ENCODE data around the gene TRPC6.
A peak's percentile ranks its signal among the peaks of the same experiment; 100 is the strongest.
"Not testable (repeated sequence)": the region's sequence is repeated elsewhere in the genome, so short reads cannot be mapped to it uniquely, and the experiment has no call there.

The TRPC6 gene

DNA sequence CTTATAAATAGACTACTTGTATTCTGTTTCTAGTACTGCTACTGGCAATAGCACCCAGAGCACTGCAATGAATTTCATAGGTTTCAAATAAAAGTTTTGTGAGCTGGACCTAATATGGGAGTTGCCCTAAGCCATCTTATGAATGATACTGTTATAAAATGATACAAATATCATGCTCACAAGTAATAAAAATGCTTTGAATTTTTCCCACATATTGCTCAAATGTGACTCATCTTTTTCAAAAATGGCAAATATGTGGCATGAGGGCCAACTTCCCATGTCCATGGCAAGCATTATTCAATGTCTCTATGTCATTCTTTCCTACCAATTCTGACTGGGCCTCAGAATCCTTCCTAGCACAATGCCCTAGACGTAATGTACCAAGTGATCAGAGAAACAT is 137.6 kb downstream of the TRPC6 start:
- peak; percentile 71 for DNase-seq

DNA sequence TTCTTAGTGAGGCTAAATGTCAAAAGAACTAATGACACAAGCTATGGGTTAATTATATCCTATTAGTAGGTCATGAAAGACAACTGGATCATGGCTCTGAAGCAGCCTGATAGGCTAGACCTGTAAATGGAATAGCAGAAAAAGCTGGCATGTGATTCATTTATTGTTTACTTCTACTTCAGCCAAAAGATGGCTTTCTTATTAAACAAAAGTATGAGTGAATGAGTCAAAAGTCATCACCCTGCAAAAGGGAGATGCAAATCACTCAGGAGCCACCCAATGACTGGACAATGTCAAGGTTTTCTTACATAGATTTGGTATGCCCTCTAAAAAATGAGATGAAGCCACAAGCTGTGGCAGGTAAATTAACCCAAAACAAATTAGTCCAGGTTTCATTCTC is 138.0 kb downstream of the TRPC6 start:
- DNase-seq = peak; percentile 8

DNA sequence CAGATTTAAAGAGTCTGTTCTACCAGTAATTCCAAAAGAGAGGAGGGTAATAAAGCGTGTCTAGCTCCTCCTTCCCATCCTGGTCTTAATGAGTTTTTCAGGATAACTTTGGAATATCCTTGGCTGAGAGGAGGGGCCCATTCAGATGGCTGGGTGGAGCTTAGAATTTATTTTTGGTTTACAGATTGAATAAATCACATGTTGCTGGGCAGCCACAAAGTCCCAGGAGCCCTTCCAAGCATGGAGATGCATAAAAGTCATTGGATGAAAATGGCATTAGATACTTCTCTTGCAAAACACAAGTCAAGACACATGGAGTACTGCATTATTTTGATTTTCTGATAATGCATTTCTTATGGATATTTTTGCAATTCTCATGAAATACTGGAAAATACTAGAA is 139.0 kb downstream of the TRPC6 start:
- peak; percentile 11 for DNase-seq

DNA sequence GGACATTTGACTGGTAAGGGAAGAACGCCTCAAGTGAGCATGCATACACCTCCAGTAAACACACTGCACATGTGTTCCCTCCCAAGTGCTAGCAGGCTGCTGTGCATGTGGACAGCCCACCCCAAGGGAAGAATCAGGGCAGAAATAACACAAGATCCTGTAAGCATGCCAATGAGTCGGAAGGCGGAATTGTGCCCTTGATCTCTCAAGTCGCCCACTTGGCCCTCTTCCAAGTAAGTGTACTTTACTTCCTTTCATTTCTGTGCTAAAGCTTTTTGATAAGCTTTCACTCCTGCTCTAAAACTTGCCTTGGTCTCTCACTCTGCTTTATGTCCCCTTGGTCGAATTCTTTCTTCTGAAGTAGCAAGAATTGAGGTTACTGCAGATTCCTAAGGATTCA is 139.6 kb downstream of the TRPC6 start:
- DNase-seq = peak; percentile 31

DNA sequence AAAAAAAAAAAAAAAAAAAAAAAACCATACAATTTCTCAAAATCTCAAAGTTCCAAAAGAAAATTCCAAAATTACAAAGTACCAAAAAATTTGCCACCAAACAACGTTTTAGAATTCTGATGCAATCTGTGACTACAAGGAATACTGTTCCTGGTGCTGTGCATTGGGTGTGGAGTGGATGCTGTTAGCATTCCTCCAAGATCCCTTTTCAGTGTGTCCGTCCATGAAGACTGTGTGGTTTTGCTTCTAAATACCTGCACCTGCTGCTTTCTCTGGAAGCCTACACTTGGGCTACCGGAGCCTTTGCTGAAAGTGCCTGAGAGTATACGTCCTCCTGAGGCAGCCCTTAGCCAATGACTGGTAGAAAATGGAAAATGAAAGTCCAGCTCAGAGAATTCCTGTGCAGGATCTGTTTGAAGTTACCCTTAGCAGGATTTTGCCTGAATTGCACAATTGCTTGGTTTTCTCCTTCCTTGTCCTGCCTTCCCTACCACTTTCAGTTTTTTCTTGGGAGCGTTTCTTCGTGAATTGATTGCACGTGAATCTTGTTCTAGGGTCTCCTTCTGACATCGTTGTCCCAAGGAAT is 140.8 kb downstream of the TRPC6 start:
- DNase-seq = peak; percentile 18

DNA sequence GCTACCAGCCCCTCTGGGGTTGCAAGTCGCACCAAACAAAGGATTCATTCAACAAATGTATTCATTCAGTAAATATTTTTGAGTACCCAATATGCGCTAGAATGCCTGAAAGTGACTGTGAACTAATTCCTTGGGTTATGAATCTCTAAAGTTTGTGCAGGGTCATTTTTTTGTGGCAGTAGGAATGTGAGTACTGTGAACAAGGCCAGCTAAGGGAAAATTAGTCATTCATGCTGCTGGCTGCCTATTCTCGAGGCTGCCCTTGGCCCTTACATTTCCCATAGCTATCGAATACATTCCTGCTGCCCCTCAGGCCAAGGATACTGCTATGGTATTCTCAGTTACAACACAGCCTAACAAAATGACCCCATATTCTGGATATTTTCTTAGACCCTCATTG is 141.6 kb downstream of the TRPC6 start:
- peak; percentile 78 for DNase-seq

DNA sequence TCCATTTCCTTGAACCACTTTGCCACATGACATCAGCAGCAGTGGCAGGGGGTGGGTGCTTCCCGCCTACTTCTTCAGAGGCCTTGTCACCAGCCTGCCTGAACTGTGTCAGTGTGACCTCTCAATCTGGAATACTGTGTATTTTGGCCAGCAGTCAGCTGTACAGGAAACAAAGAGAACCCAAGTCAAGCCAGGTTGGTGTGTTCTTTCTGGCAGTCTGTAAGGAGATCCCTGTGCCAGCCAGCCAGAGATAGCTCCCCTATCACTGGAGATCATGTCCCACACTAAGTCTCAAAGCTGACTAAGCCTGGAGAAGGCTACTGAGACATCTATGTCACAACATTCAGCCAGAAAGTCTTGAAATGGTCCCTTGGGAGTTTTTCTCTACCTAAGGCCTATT is 142.1 kb downstream of the TRPC6 start:
- no peak for DNase-seq

DNA sequence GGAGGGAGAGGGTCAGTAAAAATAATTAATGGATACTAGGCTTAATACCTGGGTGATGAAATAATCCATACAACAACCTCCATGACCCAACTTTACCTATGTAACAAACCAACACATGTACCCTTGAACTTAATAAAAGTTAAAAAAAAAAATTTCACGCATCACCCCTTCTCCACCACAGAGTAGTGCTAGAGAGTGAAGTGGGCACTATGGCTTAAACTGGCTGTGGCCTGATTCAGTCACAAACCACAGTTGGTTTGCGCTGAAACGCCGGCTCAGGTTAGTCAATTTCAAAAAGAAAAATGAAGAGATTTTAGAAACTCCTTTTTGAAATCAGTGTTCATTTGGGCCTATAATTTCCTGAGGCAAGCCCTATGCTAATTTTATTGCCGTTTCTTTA is 144.3 kb downstream of the TRPC6 start:
- DNase-seq = no peak

DNA sequence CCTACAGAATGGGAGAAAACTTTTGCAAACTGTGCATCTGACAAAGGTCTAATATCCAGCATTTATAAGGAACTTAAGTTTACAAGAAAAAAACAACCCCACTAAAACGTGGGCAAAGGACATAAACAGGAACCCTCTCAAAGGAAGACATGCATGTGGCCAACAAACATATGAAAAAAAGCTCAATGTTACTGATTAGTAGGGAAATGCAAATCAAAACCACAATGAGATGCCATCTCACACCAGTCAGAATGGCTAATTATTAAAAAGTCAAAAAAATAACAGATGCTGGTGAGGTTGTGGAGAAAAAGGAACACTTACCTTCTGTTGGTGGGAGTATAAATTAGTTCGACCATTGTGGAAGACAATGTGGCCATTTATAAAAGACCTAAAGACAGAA is 145.1 kb downstream of the TRPC6 start:
- DNase-seq = not testable (repeated sequence)

DNA sequence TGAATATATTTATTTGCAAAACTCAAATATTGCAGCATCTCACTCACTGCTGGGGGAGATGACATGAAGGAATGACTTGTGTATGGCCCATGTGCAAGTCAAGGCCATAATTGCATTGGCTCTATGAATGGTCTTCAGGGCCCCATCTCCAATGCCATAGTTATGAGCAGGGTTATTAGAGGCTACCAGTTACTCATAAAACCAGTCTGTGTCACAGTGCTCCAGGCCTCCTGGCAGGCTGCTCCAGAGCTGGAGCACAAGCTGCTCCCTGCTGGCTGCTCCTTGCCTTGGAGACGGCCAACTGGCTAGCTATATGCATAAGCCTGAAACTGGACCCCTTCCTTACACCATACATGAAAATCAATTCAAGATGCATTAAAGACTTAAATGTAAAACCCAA is 145.7 kb downstream of the TRPC6 start:
- DNase-seq = no peak

DNA sequence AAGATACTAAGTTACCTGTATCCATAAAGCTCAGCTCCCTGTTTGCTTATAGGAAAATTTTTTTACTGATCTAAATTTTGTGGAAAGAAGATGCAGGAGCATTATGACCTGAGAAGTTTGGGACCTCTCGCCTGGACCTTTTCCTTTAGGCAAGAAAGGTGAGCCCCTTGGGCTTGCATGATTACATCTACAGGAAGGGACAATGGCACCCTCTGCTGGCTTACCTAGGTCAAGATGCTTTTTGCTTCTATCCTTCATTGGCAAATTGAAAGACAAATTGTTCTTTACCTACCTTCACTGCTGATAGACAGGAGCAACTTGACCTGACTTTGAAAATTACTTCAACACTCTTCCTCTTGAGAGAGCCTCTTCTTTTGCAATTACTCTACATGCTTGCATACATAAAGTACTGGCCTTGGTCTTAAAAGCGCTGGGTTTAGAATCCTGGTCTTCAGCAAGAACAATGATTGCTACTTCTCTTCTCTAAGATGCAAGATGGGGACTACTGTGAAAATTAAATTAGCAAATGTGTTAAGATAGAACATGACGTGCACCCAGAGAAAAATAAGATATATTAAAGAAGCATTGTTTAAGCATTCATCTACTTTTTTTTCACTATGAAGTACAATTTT is 147.2 kb downstream of the TRPC6 start:
- DNase-seq = peak; percentile 32

DNA sequence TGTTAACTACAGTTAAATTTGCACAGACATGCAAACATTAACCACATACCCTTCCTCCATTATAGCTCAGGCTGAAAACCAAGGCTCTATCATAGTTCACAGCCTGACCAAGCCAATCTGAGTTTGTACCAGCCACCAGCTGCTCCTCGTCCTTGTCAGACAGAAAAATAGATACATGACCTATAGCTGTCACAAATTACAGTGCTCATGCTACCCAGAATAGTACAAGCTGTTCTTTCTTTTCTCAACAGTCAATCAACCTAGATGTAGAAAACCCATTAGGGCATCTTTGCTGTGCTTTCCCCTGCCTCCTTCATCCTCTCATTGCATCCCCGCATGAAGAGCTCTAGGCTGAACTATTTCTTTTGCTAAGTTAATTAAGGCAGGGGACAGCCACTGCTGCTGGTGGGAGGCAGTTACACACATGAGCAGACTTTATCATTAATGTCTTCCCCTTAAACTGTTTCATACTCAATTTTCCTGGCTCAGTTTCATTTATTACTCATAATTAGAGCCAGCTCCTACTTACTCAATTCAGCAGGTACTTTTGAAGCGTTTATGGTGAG is 148.3 kb downstream of the TRPC6 start:
- no peak for DNase-seq

DNA sequence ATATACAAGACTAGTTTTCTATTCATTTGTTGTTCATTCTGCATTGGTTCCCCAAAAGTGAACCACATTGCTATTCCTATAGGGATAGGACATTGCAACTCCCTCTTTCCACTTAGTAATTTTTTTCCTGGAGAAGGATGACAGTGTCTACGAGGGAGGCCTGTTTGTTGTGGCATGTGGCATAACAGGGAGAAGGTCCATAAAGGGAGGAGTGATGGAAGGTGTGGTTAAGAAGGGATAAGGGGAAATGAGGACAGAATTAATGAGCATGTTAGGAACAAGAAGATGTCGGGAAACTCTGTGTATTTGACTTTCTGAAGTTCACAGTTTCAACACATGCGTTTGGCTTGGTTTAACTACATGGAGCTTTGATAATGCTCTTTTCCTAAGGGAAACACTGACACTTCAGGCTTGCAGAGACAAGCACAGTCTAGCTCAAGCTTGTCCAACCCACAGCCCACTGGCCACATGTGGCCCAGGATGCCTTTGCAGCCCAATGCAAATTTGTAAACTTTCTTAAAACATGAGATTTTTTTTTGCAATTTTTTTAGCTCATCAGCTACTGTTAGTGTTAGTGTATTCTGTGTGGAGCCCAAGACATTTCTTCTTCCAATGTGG is 149.7 kb downstream of the TRPC6 start:
- no peak for DNase-seq

DNA sequence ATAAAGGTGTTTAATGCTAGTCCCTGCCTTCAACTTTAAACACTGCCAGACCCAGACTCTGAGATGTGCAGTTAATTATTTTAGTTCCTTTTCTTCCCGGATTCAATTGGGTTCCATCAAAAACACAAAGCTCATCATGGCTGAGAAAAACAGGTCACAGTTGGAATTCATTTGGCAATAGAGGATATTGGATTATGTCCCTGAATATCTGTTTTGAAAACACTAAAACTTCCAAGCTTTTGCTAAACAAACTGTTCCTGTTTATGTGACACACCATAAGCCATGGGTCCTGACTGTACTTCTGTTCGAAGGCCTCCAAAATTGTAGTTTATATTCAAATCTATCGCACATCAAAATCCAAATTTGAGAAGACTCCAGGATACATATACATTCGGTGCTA is 150.7 kb downstream of the TRPC6 start:
- no peak for DNase-seq

DNA sequence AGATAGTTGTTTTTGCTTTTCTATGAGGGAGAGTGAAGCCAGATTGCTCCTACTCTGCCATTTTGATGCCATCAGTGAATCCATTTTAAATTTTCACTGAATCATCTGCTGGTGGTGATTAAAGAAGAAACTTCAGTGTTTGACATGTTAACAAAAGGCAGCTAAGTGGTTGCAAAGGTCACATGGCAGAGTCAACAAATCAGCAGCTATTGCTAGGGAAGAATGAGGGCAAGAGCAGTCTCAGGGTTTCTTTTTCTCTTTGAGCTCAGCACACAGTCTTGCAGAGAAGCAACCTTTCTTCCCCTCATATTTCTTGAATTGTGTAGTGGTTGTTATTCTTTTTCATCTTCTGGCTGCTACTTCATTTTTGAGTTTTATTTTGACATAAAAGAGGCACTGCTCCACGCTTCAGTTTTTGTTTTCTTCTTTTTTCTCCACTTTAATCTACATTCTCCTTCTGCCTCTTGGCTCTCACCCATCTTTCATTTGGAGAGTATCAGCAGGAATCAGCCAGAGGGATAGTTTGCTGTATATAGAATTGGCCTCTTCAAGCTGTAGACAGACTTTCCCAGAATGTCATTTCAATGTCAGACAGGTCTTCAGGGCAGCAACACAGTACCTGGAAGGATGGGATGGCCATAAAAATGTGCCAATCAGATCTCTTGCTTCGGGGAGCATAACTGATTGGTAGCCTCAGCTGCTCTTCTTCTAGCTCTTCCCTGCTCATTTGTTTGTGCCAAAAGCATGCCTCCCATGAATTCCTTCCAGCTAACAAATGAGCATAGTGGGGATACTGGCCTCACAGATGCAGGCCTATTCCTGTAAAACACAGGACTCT is 153.9 kb downstream of the TRPC6 start:
- no peak for DNase-seq

DNA sequence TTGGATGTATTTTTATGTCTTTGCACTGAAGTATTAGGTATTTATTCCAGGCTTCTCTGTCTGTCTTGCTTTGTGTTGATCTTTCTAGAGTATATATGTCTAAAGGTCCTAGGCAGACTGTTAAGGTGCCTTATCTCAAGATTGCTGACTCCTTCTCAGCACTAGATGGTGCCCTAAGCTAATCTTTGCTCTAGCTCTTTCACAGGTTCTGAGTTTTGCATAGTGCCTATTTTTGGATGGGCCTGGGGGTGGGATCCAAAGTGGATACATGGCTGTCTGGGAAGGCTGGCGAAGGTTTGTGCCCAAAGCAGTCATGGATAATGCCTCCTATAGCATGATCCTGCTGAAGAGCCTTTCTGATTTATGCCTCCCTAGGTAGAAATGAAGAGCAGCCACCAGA is 154.9 kb downstream of the TRPC6 start:
- DNase-seq = peak; percentile 28

DNA sequence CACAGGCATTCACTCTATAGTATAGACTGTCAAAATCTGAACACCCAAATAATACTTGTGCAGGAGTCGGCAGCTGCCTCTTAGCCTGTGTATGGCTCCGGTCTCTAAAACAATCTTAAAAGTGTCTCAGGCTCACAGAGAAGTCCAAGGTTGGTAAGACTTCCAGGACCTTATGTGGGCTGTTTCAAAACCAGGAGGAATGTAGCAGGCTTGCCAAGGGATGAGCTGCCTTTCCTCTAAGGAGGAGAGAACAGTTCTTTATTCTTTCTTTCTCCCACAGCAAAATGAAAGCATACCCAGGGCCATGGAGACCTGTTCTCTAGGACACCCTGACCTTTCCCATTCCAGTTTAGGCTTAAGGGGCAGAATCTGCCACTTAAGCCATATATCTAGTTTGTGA is 176.5 kb downstream of the TRPC6 start:
- DNase-seq = peak; percentile 8
